Spleen (tissue), 11 donors: ENCODE data around the gene SORCS2. TPM values are rescaled to one million over a fixed set of nuclear protein-coding genes. Genes with fewer than 3 reads are reported as not detected.

ENCODE experiments used
- DNase-seq: peaks from one replicate; pipeline ENCODE4 v3.0.0-alpha.2; 2020
- H3K27ac ChIP-seq, 8 donors: fragments of 200-600 bp; sonication (generic) in 7 of 8; 1 replicate in 4 of 8; 2 replicates in 4 of 8; pipeline versions ENCODE4 v1.5.0 to v1.8.0; 2016 to 2021; ENCODE audit warnings: inconsistent platforms in 4 of 8, mild to moderate bottlenecking in 4 of 8, moderate library complexity in 1 of 8
- H3K27me3 ChIP-seq, 7 donors: fragments of 200-600 bp; sonication (generic) in 6 of 7; replicated peaks in 1 of 7; 1 replicate in 4 of 7; 2 replicates in 3 of 7; pipeline versions ENCODE4 v1.5.0 to v1.8.0; 2016 to 2021; ENCODE audit warnings: inconsistent platforms in 3 of 7, mild to moderate bottlenecking in 1 of 7
- H3K36me3 ChIP-seq, 6 donors: fragments of 200-600 bp; sonication (generic) in 5 of 6; 1 replicate in 4 of 6; 2 replicates in 2 of 6; pipeline versions ENCODE4 v1.5.0 to v1.8.0; 2016 to 2021; ENCODE audit warnings: inconsistent platforms in 2 of 6
- H3K4me1 ChIP-seq, 6 donors: fragments of 200-600 bp; sonication (generic) in 5 of 6; 1 replicate in 3 of 6; 2 replicates in 3 of 6; pipeline versions ENCODE4 v1.5.0 to v1.8.0; 2016 to 2021; ENCODE audit warnings: inconsistent platforms in 3 of 6
- H3K4me3 ChIP-seq, 8 donors: fragments of 200-600 bp; sonication (generic) in 7 of 8; 1 replicate in 4 of 8; 2 replicates in 4 of 8; pipeline versions ENCODE4 v1.5.0 to v1.8.0; 2016 to 2021; ENCODE audit warnings: inconsistent platforms in 4 of 8, mild to moderate bottlenecking in 4 of 8, moderate library complexity in 2 of 8
- H3K9me3 ChIP-seq, 8 donors: fragments of 200-600 bp; sonication (generic) in 7 of 8; 1 replicate in 4 of 8; 2 replicates in 4 of 8; pipeline versions ENCODE4 v1.5.0 to v1.8.0; 2016 to 2021; ENCODE audit warnings: inconsistent platforms in 4 of 8
- POLR2A ChIP-seq, 3 donors: fragments of 450-650 bp; IDR thresholded peaks; one replicate each; pipeline ENCODE4 v1.5.1; 2017; ENCODE audit warnings: antibody characterized with exemption in 3 of 3, mild to moderate bottlenecking in 1 of 3
- POLR2AphosphoS5 ChIP-seq, 3 donors: sonication (generic); formaldehyde crosslinking; IDR thresholded peaks; one replicate each; pipeline ENCODE4 v1.5.1; 2017; ENCODE audit warnings: antibody characterized with exemption in 3 of 3
- WGBS, 5 donors: extraction: QIAGEN DNeasy Blood & Tissue Kit in 3 of 5; methylation state at CpG; one replicate each; pipeline versions ENCODE4 v1.1.5 to v1.1.7; 2013 to 2018; 5-methylcytosine and 5-hydroxymethylcytosine counted together
- intact Hi-C: fragments of 100-400 bp; cut with DNase I; formaldehyde crosslinking; loops from one replicate; pipeline ENCODE4 v1.15.0; 2023; ENCODE audit warnings: low total_unique reads
- polyA plus RNA-seq, 3 donors: library from polyadenylated mRNA; stranded (reverse); fragments of 200-250 nt; gene quantifications; one replicate each; pipeline ENCODE4 v1.2.1, GENCODE V29; 2013
- total RNA-seq, 7 donors: library from RNA; depleted of rRNA in 3 of 7; stranded (reverse); fragments of >200 nt in 3 of 7; fragmentation: NEBNext Ultra II Directional in 4 of 7; extraction: Animal tissue kit (Norgen Biotek cat#: 25700) in 4 of 7; gene quantifications; one replicate each; pipeline versions ENCODE4 v1.1.0 to v1.2.1, GENCODE V29; 2016 to 2021
- TF ChIP-seq, protein P1 (sequence below), 11 experiments: fragments of 200-600 bp in 7 of 11; fragments of 450-650 bp in 4 of 11; sonication (generic) in 4 of 11; IDR thresholded peaks in 8 of 11; conservative IDR thresholded peaks in 3 of 11; 1 replicate in 7 of 11; 2 replicates in 4 of 11; pipeline versions ENCODE4 v1.4.0 to v1.8.0; 2016 to 2021; ENCODE audit warnings: antibody characterized with exemption in 11 of 11, inconsistent platforms in 4 of 11, mild to moderate bottlenecking in 1 of 11
- donor health status: healthy with polysubstance abuse.
- donor health status: DM: no; HTN: no; CAD: no; lungs with moderate emphysema.
- donor health status: DM: no; HTN: no; CAD: no.
- donor health status: Bipolar disorder and iron deficiency.
- donor health status: healthy.
- donor health status: DM: no; HTN: no; CAD: no.
- donor health status: DM: yes; HTN: yes; CAD: no.

Gene SORCS2
- total and polyA plus RNA-seq, 10 donors, result 0.33 to 1.6 (median 0.60) TPM

GRCh38 chr4:7381890-7382633 lies 189.7 kb downstream of the SORCS2 start:
- Histone ChIP-seq H3K36me3 (no peaks in the 10 kb centered on the region), H3K27me3 (peaks cover 0 to 60% (median 4%) of the 10 kb centered on the region in 7 donors), H3K4me1 (no peaks in the 10 kb centered on the region), H3K27ac (no peak overlapping the region), H3K9me3 (peaks cover 0 to 16% (median 3%) of the 10 kb centered on the region in 8 donors), H3K4me3 (no peak overlapping the region)
- TF ChIP-seq POLR2AphosphoS5 (IDR thresholded peaks at IDR 0.05) (no peak), POLR2A (IDR thresholded peaks at IDR 0.05) (no peak)
- TF ChIP-seq, protein P1, sequence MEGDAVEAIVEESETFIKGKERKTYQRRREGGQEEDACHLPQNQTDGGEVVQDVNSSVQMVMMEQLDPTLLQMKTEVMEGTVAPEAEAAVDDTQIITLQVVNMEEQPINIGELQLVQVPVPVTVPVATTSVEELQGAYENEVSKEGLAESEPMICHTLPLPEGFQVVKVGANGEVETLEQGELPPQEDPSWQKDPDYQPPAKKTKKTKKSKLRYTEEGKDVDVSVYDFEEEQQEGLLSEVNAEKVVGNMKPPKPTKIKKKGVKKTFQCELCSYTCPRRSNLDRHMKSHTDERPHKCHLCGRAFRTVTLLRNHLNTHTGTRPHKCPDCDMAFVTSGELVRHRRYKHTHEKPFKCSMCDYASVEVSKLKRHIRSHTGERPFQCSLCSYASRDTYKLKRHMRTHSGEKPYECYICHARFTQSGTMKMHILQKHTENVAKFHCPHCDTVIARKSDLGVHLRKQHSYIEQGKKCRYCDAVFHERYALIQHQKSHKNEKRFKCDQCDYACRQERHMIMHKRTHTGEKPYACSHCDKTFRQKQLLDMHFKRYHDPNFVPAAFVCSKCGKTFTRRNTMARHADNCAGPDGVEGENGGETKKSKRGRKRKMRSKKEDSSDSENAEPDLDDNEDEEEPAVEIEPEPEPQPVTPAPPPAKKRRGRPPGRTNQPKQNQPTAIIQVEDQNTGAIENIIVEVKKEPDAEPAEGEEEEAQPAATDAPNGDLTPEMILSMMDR (IDR thresholded peaks at IDR 0.05 in 8 of 11, conservative IDR thresholded peaks at IDR 0.05 in 3 of 11), result no peak
- DNase-seq, result peak; percentile 48
- 76 to 85% (median 84%) methylated on average over 9 of the region's 9 CpGs for WGBS, 5 donors
- intact Hi-C loops, result no loop called here

GRCh38 chr4:7382634-7383014 lies 190.3 kb downstream of the SORCS2 start:
- intact Hi-C loops, result no loop called here
- H3K36me3 ChIP-seq, result no peaks in the 10 kb centered on the region
- H3K27me3 ChIP-seq, result peaks cover 0 to 54% (median 4%) of the 10 kb centered on the region in 7 donors
- no peak overlapping the region for H3K4me3 ChIP-seq
- 66 to 78% (median 71%) methylated on average over 7 to 8 of the region's 8 CpGs for WGBS, 5 donors
- TF ChIP-seq POLR2A (IDR thresholded peaks at IDR 0.05) (no peak), POLR2AphosphoS5 (IDR thresholded peaks at IDR 0.05) (no peak)
- TF ChIP-seq, protein P1 (IDR thresholded peaks at IDR 0.05 in 8 of 11, conservative IDR thresholded peaks at IDR 0.05 in 3 of 11), result no peak
- H3K27ac ChIP-seq, result no peak overlapping the region
- H3K9me3 ChIP-seq, result peaks cover 0 to 14% (median 3%) of the 10 kb centered on the region in 8 donors
- no peaks in the 10 kb centered on the region for H3K4me1 ChIP-seq
- DNase-seq, result peak; percentile 56

DNA sequence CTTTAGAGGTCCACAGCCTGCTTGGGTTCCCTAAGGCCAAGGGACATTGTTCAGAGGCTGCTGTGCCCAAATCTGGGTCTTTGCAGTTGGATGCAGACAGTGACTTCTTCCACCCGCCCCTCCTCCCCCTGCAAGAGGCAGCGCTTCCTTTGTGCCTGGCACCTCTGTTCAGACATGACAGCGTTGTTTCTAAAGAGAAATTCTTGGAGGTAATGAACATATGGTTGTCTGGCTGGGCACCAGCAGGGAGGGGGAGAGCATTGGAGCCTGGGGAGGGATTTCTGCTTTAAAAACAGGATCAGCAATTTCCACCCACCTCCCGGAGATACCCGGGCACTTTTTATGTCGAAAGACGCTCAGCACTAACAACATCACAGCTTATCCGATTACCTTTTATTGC lies 190.9 kb downstream of the SORCS2 start:
- H3K36me3 ChIP-seq, result no peaks in the 10 kb centered on the region
- TF ChIP-seq, protein P1 (IDR thresholded peaks at IDR 0.05 in 8 of 11, conservative IDR thresholded peaks at IDR 0.05 in 3 of 11), result no peak
- TF ChIP-seq POLR2A (IDR thresholded peaks at IDR 0.05), result no peak
- no peak for TF ChIP-seq POLR2AphosphoS5 (IDR thresholded peaks at IDR 0.05)
- H3K4me3 ChIP-seq, result no peak overlapping the region
- H3K9me3 ChIP-seq, result peaks cover 0 to 7% (median 0%) of the 10 kb centered on the region in 8 donors
- no peak overlapping the region for H3K27ac ChIP-seq
- no peak for DNase-seq
- WGBS, 5 donors, result 91 to 96% (median 93%) methylated on average over 8 of the region's 8 CpGs
- intact Hi-C loops, result no loop called here
- no peaks in the 10 kb centered on the region for H3K4me1 ChIP-seq
- peaks cover 0 to 48% (median 4%) of the 10 kb centered on the region in 7 donors for H3K27me3 ChIP-seq
